ENCODE results near the gene APLP1. TPM values are rescaled to one million over a fixed set of nuclear protein-coding genes. Genes with fewer than 3 reads are reported as not detected.

APLP1 gene
- total and polyA plus RNA-seq, 7 donors = 3.6 to 11.3 (median 5.1) TPM; not detected in 2

GRCh38 chr19:35885904-35886303 is 17.5 kb downstream of the APLP1 start:
- intact Hi-C loops (cut with DNase I) = no loop called here

GRCh38 chr19:35887197-35887596 is 18.8 kb downstream of the APLP1 start:
- intact Hi-C loops (cut with DNase I) = no loop called here
- TF ChIP-seq POLR2AphosphoS5 (IDR thresholded peaks at IDR 0.05) = no peak
- TF ChIP-seq EP300 (IDR thresholded peaks at IDR 0.05) = no peak
- TF ChIP-seq POLR2A (IDR thresholded peaks at IDR 0.05) = no peak
- no peak for TF ChIP-seq CTCF (IDR thresholded peaks at IDR 0.05)
- WGBS, 2 donors = 93 to 95% methylated on average over 5 of the region's 5 CpGs
- H3K4me1 ChIP-seq = no peaks in the 10 kb centered on the region
- no peaks in the 10 kb centered on the region for H3K9me3 ChIP-seq
- no peaks in the 10 kb centered on the region for H3K27me3 ChIP-seq
- H3K27ac ChIP-seq = no peak overlapping the region
- DNase-seq = no peak
- H3K4me3 ChIP-seq = no peak overlapping the region
- H3K36me3 ChIP-seq = peaks cover 13 to 46% (median 29%) of the 10 kb centered on the region in 4 donors

More at GRCh38 chr19:35885904-35886303, 17.5 kb downstream of the APLP1 start:
- no peak for TF ChIP-seq EP300 (IDR thresholded peaks at IDR 0.05)
- TF ChIP-seq POLR2AphosphoS5 (IDR thresholded peaks at IDR 0.05) = no peak
- TF ChIP-seq POLR2A (IDR thresholded peaks at IDR 0.05) = no peak
- TF ChIP-seq CTCF (IDR thresholded peaks at IDR 0.05) = no peak
- Histone ChIP-seq H3K27ac (no peak overlapping the region), H3K4me1 (no peaks in the 10 kb centered on the region), H3K4me3 (no peak overlapping the region), H3K9me3 (no peaks in the 10 kb centered on the region), H3K27me3 (no peaks in the 10 kb centered on the region), H3K36me3 (peaks cover 13 to 40% (median 26%) of the 10 kb centered on the region in 4 donors)
- 92 to 95% methylated on average over 8 of the region's 8 CpGs for WGBS, 2 donors
- DNase-seq = no peak

GRCh38 chr19:35888398-35888797 is 20.0 kb downstream of the APLP1 start:
- H3K27me3 ChIP-seq = no peaks in the 10 kb centered on the region
- no peak for DNase-seq
- intact Hi-C loops (cut with DNase I) = no loop called here
- H3K27ac ChIP-seq = no peak overlapping the region
- WGBS, 2 donors = 93 to 94% methylated on average over 9 of the region's 9 CpGs
- H3K4me1 ChIP-seq = no peaks in the 10 kb centered on the region
- no peak overlapping the region for H3K4me3 ChIP-seq
- H3K36me3 ChIP-seq = peaks cover 13 to 58% (median 33%) of the 10 kb centered on the region in 4 donors
- H3K9me3 ChIP-seq = no peaks in the 10 kb centered on the region
- TF ChIP-seq EP300 (IDR thresholded peaks at IDR 0.05) (no peak), CTCF (IDR thresholded peaks at IDR 0.05) (no peak), POLR2AphosphoS5 (IDR thresholded peaks at IDR 0.05) (no peak)

- H3K4me1 ChIP-seq = no peaks in the 10 kb centered on the region
- H3K4me3 ChIP-seq = no peak overlapping the region
- H3K27me3 ChIP-seq = no peaks in the 10 kb centered on the region
- no peaks in the 10 kb centered on the region for H3K9me3 ChIP-seq
- intact Hi-C loops (cut with DNase I) = no loop called here
- TF ChIP-seq POLR2A (IDR thresholded peaks at IDR 0.05) (no peak), EP300 (IDR thresholded peaks at IDR 0.05) (no peak), CTCF (IDR thresholded peaks at IDR 0.05) (no peak), POLR2AphosphoS5 (IDR thresholded peaks at IDR 0.05) (no peak)
- H3K36me3 ChIP-seq = peaks cover 13 to 69% (median 37%) of the 10 kb centered on the region in 4 donors
- 93 to 97% methylated on average over 18 of the region's 18 CpGs for WGBS, 2 donors
- no peak overlapping the region for H3K27ac ChIP-seq
- DNase-seq = no peak
These were observed 21.2 kb downstream of the APLP1 start for GRCh38 chr19:35889370-35890112.

All from sigmoid colon (tissue), 7 donors.